Stimulated activated CD4-positive, alpha-beta T cell treated with anti-CD3 and anti-CD28 coated beads, Interleukin-4, amount 100 ng/mL, for 4 hours (primary cell): ENCODE results near the gene AGBL5.
"Not testable (repeated sequence)": the region's sequence is repeated elsewhere in the genome, so short reads cannot be mapped to it uniquely, and the experiment has no call there.

Source experiments
- DNase-seq, 2 experiments: peaks; one replicate each; pipeline ENCODE4 v3.0.0-alpha.2; 2020

AGBL5 gene

GRCh38 chr2:27093430-27094352 is 42.2 kb downstream of the AGBL5 start:
- no peak for DNase-seq

GRCh38 chr2:27094353-27094984 is 43.0 kb downstream of the AGBL5 start:
- DNase-seq = no peak

- DNase-seq = no peak
Observed at GRCh38 chr2:27095427-27095744, 43.9 kb downstream of the AGBL5 start.

GRCh38 chr2:27095745-27096651 is 44.5 kb downstream of the AGBL5 start:
- peak; percentile 29 to 39 for DNase-seq

- no peak for DNase-seq
Observed at GRCh38 chr2:27096748-27097297, 45.4 kb downstream of the AGBL5 start.

- no peak for DNase-seq
Observed at GRCh38 chr2:27097341-27097740, 45.9 kb downstream of the AGBL5 start.

- no peak for DNase-seq
Observed at GRCh38 chr2:27099334-27099955, 48.0 kb downstream of the AGBL5 start.

GRCh38 chr2:27100036-27100435 is 48.6 kb downstream of the AGBL5 start:
- DNase-seq = no peak

- no peak for DNase-seq
Observed at GRCh38 chr2:27102329-27102728, 50.9 kb downstream of the AGBL5 start.

GRCh38 chr2:27105981-27106380 is 54.5 kb downstream of the AGBL5 start:
- DNase-seq = no peak

- no peak for DNase-seq
Observed at GRCh38 chr2:27108221-27108620, 56.8 kb downstream of the AGBL5 start.

- no peak for DNase-seq
Observed at GRCh38 chr2:27109083-27109482, 57.6 kb downstream of the AGBL5 start.

- DNase-seq = not testable (repeated sequence)
Observed at GRCh38 chr2:27110603-27111352, 59.3 kb downstream of the AGBL5 start.

- DNase-seq = not testable (repeated sequence)
Observed at GRCh38 chr2:27111392-27112078, 60.1 kb downstream of the AGBL5 start.

GRCh38 chr2:27115519-27115918 is 64.1 kb downstream of the AGBL5 start:
- no peak for DNase-seq

- no peak for DNase-seq
Observed at GRCh38 chr2:27117995-27118524, 66.6 kb downstream of the AGBL5 start.

- peak; percentile 27 to 29 for DNase-seq
Observed at GRCh38 chr2:27118525-27119329, 67.3 kb downstream of the AGBL5 start, which contains the start of gene CGREF1. TSS of gene CGREF1 (minus strand) at chr2:27119128. CDS start at chr2:27104366, 14,762 bp downstream.

- not testable (repeated sequence) for DNase-seq
Observed at GRCh38 chr2:27119330-27119670, 67.8 kb downstream of the AGBL5 start.
